GM19328 (cell line): ENCODE measurements around the gene NOS3.
"Not testable (repeated sequence)": the region's sequence is repeated elsewhere in the genome, so short reads cannot be mapped to it uniquely, and the experiment has no call there.

ENCODE experiments used
- ATAC-seq: cut with Tn5 transposase; IDR thresholded peaks from one replicate; pipeline ENCODE4 v1.9.1; 2021; ENCODE audit warnings: mild to moderate bottlenecking, moderate library complexity; ENCODE audit not compliant: unreplicated experiment

NOS3 gene

GRCh38 chr7:151032936-151033863 lies 42.4 kb downstream of the NOS3 start:
- ATAC-seq: no peak

GRCh38 chr7:151033864-151034249 lies 43.0 kb downstream of the NOS3 start:
- ATAC-seq: no peak

- no peak for ATAC-seq
Observed at GRCh38 chr7:151034312-151035025, 43.7 kb downstream of the NOS3 start.

- ATAC-seq: no peak
Observed at GRCh38 chr7:151035026-151035717, 44.4 kb downstream of the NOS3 start.

GRCh38 chr7:151035902-151036301 lies 45.1 kb downstream of the NOS3 start:
- ATAC-seq: no peak

GRCh38 chr7:151038951-151039849 lies 48.4 kb downstream of the NOS3 start:
- ATAC-seq: no peak

- no peak for ATAC-seq
Observed at GRCh38 chr7:151039850-151040548, 49.2 kb downstream of the NOS3 start.

- ATAC-seq: no peak
Observed at GRCh38 chr7:151040616-151041375, 50.0 kb downstream of the NOS3 start.

- ATAC-seq: not testable (repeated sequence)
Observed at GRCh38 chr7:151043449-151043848, 52.6 kb downstream of the NOS3 start.

GRCh38 chr7:151043959-151044358 lies 53.1 kb downstream of the NOS3 start:
- ATAC-seq: no peak

- ATAC-seq: no peak
Observed at GRCh38 chr7:151045262-151045661, 54.4 kb downstream of the NOS3 start.

GRCh38 chr7:151045967-151046366 lies 55.1 kb downstream of the NOS3 start:
- no peak for ATAC-seq

GRCh38 chr7:151046603-151047573 lies 56.1 kb downstream of the NOS3 start:
- no peak for ATAC-seq

- ATAC-seq: no peak
Observed at GRCh38 chr7:151047976-151048815, 57.4 kb downstream of the NOS3 start, which contains the start of gene ASIC3. ASIC3 (plus strand) TSS chr7:151048531; CDS start chr7:151048886, 355 bp downstream.

GRCh38 chr7:151048911-151049463 lies 58.2 kb downstream of the NOS3 start:
- ATAC-seq: no peak

GRCh38 chr7:151051108-151051507 lies 60.3 kb downstream of the NOS3 start:
- no peak for ATAC-seq

- ATAC-seq: no peak
Observed at GRCh38 chr7:151053096-151053495, 62.3 kb downstream of the NOS3 start.
